GM10266 (cell line): ENCODE measurements around the gene CNTNAP5.

ENCODE experiments used
- DNase-seq: peaks from one replicate; pipeline ENCODE4 v3.0.0; 2012; ENCODE audit errors: extremely low spot score
- TF ChIP-seq, protein P1 (sequence below): IDR thresholded peaks from 2 replicates; pipeline ENCODE4 v1.5.1; 2012; ENCODE audit warnings: mild to moderate bottlenecking, low read depth; ENCODE audit not compliant: control insufficient read depth, insufficient read depth; ENCODE audit errors: missing control alignments

Gene CNTNAP5

DNA sequence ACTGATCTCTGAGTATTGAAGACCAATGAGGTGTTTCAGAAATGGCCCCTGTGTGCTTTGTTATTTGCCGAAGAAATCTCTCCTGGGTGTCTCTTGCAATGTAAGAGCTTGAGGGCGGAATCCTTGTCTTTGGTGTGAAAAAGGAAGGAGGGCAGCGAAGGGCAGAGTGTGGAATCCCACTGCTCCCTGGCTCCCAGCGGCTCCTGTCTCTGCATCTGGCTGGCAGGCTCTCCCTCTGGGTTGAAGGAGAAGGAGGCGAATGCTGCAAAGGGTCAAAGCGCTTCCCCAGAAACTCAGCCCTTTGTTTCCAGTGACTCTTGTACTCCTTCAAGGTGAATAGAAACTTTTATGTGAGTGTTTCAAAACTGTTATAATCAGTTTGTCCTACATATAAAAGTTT lies 457.5 kb downstream of the CNTNAP5 start:
- TF ChIP-seq, protein P1, sequence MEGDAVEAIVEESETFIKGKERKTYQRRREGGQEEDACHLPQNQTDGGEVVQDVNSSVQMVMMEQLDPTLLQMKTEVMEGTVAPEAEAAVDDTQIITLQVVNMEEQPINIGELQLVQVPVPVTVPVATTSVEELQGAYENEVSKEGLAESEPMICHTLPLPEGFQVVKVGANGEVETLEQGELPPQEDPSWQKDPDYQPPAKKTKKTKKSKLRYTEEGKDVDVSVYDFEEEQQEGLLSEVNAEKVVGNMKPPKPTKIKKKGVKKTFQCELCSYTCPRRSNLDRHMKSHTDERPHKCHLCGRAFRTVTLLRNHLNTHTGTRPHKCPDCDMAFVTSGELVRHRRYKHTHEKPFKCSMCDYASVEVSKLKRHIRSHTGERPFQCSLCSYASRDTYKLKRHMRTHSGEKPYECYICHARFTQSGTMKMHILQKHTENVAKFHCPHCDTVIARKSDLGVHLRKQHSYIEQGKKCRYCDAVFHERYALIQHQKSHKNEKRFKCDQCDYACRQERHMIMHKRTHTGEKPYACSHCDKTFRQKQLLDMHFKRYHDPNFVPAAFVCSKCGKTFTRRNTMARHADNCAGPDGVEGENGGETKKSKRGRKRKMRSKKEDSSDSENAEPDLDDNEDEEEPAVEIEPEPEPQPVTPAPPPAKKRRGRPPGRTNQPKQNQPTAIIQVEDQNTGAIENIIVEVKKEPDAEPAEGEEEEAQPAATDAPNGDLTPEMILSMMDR = no peak
- no peak for DNase-seq

DNA sequence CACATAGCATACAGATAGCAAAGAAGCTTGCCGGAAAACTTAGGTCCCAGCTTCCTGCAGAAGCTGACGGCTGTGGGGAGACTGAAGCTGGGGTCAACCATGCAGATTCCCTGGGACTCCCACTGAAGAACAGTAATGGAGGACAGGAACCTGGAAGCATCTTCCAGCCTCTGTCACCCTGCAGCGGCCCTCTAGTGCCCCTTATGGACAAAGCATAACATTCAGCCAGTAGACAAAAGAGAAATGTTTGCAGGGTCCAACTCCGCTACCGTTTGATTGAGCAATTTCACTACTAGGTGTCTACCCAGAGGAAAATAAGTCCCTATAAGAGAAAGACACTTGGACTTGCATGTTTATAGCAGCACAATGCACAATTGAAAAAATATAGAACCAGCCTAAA lies 460.6 kb downstream of the CNTNAP5 start:
- TF ChIP-seq, protein P1 = no peak
- no peak for DNase-seq

DNA sequence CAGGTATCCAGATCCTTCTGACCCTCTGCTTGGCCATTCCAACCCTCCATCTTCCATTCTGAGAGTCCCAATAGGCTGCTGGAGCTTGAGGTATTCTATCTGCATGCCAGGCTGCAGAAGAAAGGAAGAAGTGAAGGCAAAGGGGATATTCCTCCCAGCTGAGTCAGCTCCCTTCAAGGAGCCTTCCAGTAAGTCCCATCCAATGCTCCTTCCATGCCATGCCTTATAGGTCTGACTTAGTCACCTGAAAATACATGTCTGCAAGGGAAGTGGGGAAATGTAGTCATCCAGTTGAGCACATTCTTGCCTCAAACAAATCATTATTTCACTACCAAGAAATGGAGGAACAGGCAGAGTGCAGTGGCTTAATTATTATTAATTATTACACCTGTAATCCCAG lies 464.6 kb downstream of the CNTNAP5 start:
- DNase-seq = no peak
- TF ChIP-seq, protein P1 = no peak

DNA sequence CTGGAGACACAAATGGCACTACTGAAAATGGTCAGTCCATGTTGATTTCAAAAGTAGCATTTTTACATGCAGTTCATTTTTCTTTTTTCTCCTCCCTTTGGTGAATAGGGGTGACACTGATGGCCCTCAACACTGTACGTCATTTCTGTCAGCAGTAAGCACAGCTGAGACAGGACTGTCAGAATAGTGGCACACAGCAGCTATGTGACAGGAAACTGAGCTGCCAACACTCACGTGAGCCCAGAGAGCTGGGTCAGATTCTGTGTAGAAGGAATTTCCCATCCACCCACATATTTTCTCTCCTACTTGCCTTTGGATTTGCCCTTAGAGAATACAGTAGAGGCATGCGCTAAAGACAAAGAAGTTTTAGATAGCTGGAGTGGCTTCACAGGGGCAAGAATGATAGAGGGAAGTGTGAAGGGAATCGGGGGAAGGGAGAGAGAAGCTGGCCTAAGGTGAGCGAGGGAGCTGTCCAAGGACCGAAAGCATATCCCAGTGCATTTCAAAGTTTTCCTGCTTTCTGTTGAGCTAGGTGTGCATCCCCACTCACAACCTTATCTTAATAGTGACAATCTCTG lies 476.6 kb downstream of the CNTNAP5 start:
- DNase-seq = no peak
- TF ChIP-seq, protein P1 = no peak

DNA sequence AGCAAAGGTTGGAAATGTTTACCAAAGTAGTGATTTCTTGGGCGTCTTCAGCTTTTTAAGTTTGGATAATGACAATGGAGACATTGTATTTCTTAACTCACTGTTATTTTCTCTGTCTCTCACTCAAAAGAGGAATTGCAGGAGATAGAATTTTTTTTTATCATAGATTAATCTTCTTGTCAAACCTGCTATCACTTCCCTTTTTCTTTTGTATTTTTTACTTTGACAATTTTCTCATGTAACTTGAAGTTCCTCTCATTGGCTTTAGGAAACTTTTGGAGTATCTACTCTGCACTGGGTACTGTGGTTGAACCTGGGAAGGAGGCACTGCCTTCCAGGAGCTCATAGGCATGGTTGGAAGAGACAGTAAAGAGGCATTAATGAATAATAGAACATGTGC lies 489.1 kb downstream of the CNTNAP5 start:
- TF ChIP-seq, protein P1 = no peak
- DNase-seq = no peak

DNA sequence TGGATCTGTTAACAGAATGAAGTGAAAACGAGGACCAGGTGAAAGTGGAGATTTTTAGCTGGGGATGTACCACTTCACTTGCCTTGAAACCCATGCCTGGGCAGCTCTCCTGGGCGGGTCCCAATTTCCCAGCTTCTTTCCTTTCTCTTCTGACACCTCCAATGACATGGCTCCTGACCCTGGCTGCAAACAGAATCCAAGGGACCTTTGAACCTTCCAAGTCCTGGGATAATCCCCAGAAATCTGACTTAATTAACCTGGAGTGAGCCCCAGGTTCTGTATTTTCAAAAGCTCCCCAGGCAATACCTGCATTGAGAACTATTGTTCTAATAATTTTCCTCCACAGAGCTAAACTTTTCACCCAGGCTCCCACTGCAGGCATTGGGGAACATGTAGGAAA lies 495.9 kb downstream of the CNTNAP5 start:
- no peak for DNase-seq
- TF ChIP-seq, protein P1 = no peak

GRCh38 chr2:124523096-124523495 lies 498.0 kb downstream of the CNTNAP5 start:
- TF ChIP-seq, protein P1 = no peak
- no peak for DNase-seq
